ENCODE results near the gene SLC22A2.
"Not testable (repeated sequence)": the region's sequence is repeated elsewhere in the genome, so short reads cannot be mapped to it uniquely, and the experiment has no call there.

SLC22A2 gene

DNA sequence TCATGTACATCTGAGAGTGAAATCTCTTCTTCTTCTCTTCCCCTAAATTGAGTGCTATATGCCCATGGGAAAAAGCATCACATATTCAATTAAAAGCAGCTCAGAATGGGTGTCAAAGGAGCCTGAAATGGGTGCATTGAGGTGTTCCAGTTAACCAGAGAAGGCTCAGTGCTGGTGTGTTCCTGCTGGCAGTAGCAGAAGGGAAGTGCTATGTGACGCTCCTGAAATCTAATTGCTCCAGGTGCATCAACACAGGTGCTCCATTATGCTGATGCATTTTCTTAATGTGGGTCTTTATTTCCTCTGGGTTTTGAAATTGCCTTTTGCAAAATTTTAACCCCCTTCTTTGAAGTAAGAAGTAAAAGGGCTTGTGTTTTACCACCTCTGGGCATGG, 17.9 kb downstream of the SLC22A2 start:
- no peak for DNase-seq

GRCh38 chr6:160239929-160240690, 18.5 kb downstream of the SLC22A2 start:
- DNase-seq, result no peak

GRCh38 chr6:160238761-160239751, 19.6 kb downstream of the SLC22A2 start:
- no peak for DNase-seq

- DNase-seq, result no peak
These were observed 20.3 kb downstream of the SLC22A2 start for GRCh38 chr6:160238278-160238711.

DNA sequence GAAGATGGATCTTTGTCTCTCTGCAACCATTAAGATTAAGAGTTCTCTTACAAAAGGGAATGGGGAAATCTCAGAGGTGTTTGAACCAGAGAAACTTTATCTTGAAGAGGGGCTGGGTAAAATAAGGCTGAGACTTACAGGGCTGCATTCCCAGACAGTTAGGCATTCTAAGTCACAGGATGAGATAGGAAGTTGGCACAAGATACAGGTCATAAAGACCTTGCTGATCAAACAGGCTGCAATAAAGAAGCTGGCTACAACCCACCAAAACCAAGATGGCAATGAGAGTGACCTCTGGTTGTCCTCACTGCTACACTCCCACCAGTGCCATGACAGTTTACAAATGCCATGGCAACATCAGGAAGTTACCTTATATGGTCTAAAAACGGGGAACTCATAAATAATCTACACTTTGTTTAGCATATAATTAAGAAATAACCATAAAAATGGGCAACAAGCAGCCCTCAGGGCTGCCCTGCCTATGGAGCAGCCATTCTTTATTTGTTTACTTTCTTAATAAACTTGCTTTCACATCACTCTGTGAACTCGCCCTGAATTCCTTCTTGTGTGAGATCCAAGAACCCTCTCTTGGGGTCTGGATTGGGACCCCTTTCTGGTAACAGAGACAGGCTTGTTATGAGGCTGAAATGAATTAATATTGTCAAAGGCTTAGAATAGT, 20.9 kb downstream of the SLC22A2 start:
- DNase-seq, result not testable (repeated sequence)

DNA sequence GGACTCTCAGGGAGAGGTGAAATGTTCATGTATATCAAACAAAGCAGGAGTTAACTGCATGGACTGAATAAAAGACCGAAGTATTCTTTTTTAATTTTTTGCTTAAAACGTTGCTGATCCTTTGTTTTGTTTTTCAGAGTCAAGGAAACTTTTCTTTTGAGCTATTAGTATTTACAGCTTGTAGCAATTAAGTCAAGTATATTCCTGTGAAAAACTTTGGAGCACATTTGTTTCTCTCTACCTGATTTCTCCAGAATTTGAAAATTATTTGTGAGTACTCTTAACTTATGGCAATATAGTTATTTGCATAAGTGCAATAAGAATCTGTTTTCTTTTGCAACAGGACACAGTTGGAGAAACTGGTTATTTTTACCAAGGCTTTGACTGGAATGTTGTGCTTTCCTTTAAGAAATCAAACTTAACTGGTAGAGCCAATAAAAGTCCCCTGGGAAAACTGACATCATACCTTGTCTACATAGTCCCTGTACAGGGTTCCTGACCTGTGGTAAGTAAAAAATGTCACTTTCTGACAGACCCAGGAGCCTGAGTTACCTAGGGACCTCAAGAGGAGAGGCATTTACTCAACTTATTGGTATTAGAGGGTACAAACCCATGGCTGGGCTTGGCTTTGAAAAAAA, 22.3 kb downstream of the SLC22A2 start:
- not testable (repeated sequence) for DNase-seq

GRCh38 chr6:160233950-160234640, 24.5 kb downstream of the SLC22A2 start:
- DNase-seq, result not testable (repeated sequence)

- DNase-seq, result no peak
These were observed 30.9 kb downstream of the SLC22A2 start for GRCh38 chr6:160227769-160228161.

DNA sequence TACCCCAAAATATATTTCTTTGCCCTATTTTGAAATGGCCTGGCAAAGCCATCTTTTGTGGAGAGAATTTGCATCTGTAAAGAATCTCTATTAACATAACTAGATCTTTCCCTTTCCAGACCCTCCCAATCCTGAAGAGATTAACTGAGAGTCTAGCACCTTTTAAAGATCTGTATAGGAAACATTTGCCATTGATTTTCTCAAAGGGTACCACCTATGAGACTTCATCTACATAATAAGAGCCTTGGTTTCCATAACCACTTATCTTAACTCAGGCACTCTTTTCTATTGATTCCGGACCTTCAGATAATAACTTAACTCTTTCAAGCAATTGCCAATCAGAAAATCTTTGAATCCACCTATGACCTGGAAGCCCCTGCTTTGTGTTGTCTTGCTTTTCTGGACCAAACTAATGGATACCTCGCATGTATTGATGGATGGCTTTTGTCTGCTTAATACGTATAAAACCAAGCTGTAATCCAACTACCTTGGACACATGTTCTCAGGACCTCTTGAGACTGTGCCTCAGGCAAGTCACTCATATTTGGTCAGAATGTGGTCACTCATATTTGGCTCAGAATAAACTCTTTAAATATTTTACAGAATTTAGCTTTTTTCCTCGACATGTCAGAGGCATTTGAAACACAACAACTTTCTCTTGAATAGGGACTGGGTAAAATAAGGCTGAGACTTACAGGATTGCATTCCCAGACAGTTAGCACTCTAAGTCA, 31.4 kb downstream of the SLC22A2 start:
- no peak for DNase-seq

DNA sequence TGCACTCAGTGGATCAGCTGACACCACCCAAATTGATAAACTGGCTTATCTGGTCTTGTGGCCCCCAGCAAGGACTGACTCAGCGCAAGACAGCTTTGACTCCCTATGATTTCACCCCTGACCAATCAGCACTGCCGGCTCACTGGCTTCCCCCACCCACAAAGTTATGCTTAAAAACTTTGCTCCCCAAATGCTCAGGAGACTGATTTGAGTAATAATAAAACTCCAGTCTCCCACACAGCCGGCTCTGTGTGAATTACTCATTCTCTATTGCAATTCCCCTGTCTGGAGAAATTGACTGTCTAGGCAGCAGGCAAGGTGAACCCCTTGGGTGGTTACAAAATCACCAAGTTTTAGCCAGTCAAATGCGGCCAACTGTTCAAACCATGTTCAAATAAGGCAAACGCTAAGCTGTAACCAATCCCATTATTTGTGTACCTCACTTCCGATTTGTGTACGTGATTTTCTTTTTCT, 32.5 kb downstream of the SLC22A2 start:
- no peak for DNase-seq

GRCh38 chr6:160224639-160225237, 33.9 kb downstream of the SLC22A2 start:
- no peak for DNase-seq

GRCh38 chr6:160222491-160222890, 36.1 kb downstream of the SLC22A2 start:
- no peak for DNase-seq

GRCh38 chr6:160221918-160222317, 36.7 kb downstream of the SLC22A2 start:
- no peak for DNase-seq

DNA sequence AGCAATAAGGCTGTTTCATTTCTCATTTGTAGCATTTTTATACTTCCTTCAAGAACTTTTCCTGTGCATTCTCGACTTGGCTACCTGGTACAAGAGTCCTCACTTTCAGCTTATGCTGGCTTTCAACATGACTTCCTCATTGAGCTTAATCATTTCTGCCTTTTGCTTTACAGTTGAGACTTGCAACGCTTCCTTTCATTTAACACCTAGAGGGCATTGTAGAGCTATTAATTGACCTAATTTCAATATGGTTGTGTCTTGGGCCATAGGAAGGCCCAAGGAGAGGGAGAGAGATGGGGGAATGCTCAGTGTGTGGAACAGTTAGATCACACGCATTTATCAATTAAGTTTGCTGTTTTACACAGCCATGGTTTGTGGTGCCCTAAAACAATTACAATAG, 37.2 kb downstream of the SLC22A2 start:
- DNase-seq, result no peak

DNA sequence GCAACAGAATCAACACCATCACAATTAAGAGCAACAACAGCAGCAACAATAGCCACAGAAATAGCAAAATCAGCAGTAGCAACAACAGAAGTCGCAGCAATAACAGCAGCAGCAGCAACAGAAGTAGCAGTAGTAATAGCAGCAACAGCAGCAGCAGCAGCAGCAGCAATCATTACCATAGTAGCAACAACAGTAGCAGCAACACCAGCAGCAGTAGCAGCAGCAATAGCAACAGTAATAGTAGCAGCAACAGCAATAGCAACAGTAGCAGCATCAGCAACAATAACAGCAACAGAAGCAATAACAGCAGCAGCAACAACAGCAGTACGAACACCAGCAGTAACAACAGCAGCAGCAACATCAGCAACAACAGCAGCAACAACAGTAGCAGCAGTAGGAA, 39.8 kb downstream of the SLC22A2 start:
- DNase-seq, result no peak

DNA sequence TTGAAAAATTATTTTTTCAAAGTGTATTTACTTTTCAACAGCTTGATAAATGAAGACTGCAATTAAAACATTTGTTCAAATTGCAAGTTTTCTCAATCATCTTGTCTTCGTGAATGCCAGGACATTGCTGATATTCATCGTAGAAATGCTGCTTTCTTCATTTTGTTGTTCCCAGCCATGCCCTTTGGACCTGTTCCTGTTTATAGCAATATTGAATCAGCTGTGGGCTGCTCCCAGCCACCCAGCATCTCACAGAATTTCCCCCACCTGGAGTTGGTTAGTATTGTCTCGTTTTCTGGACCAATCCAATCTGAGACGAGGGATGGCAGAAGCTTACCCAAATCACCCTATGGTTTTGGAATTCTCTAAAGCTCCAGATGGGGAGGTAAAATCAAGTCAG, 40.8 kb downstream of the SLC22A2 start:
- no peak for DNase-seq

GRCh38 chr6:160217073-160217472, 41.5 kb downstream of the SLC22A2 start:
- DNase-seq, result no peak

DNA sequence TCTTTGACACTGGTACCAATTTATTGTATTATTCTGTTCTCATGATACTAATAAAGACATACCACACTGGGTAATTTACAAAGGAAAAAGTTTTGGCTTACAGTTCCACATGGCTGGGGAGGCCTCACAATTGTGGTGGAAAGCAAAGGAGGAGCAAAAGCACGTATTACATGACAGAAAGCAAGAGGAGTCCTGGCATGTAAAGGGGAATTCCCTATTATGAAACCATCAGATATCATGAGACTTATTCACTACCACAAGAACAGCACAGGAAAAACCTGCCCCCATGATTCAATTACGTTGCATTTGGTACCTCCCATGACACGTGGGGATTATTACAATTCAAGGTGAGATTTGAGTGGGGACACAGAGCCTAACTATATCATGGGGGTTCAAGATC, 43.4 kb downstream of the SLC22A2 start:
- DNase-seq, result no peak

DNA sequence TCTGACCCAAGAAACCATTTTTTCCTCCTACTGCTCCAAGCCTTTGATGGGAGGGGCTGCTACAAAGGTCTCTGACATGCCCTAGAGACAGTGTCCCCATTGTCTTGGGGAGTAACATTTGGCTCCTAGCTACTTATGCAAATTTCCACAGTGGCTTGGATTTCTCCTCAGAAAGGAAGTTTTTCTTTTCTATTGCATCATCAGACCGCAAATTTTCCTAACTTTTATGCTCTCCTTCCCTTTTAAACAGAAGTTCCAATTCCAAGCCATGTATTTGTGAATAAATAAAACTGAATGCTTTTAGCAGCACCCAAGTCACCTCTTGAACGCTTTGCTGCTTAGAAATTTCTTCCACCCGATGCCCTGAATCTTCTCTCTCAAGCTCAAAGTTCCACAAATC, 51.0 kb downstream of the SLC22A2 start:
- DNase-seq, result no peak

GRCh38 chr6:160204710-160205109, 53.9 kb downstream of the SLC22A2 start:
- no peak for DNase-seq

DNA sequence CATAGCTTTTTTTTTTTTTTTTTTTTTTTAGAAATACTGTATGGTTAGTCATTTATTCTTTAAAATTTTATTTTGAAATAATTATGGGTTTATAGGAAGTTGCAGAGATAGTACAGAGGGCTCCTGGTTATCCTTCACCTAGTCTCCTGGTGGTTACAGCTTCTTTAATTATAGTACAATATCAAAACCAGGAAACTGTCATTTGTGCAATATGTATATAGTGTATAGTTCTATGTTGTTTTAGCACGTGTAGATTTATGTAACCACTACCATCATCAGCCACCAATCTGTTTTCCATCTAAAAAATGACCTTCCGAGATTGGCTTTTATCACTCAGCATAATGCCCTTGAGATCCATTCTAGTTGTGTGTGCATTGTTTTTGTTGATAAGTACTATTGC, 54.7 kb downstream of the SLC22A2 start:
- DNase-seq, result no peak
